GM12891 (cell line): ENCODE results near the gene NXNL2. TPM values are rescaled to one million over a fixed set of nuclear protein-coding genes. Genes with fewer than 3 reads are reported as not detected.

ENCODE experiments used
- DNase-seq: peaks from one replicate; pipeline ENCODE4 v3.0.0; 2011; ENCODE audit warnings: low spot score; ENCODE audit not compliant: insufficient read length
- FAIRE-seq: peaks from 2 replicates; lab custom pipeline; 2011; peaks lifted over from hg19 to GRCh38; lab: Jason Lieb, UNC
- PAX5 ChIP-seq: IDR thresholded peaks from 2 replicates; pipeline ENCODE4 v1.6.1; 2011; ENCODE audit warnings: low read length, moderate library complexity, mild to moderate bottlenecking; ENCODE audit not compliant: insufficient read depth, severe bottlenecking
- POLR2A ChIP-seq: IDR thresholded peaks from 2 replicates; pipeline ENCODE4 v1.6.1; 2011; ENCODE audit warnings: low read depth, low read length, control low read depth
- POLR2AphosphoS5 ChIP-seq: IDR thresholded peaks from 2 replicates; pipeline ENCODE4 v1.6.1; 2011; ENCODE audit warnings: low read depth, low read length, control low read depth
- POU2F2 ChIP-seq: IDR thresholded peaks from 2 replicates; pipeline ENCODE4 v1.6.1; 2011; ENCODE audit warnings: low read depth, mild to moderate bottlenecking, control low read depth, low read length, moderate library complexity
- SPI1 ChIP-seq: IDR thresholded peaks from 2 replicates; pipeline ENCODE4 v1.6.1; 2011; ENCODE audit warnings: low read depth, low read length, control low read depth
- TAF1 ChIP-seq: IDR thresholded peaks from 2 replicates; pipeline ENCODE4 v1.6.1; 2011; ENCODE audit warnings: low read depth, low read length, control low read depth
- polyA plus RNA-seq: library from polyadenylated mRNA; unstranded; fragments of >200 nt; gene quantifications from one replicate; pipeline ENCODE4 v1.2.1, GENCODE V29; 2012; ENCODE audit warnings: low read depth, missing spikeins, inconsistent platforms; ENCODE audit not compliant: missing spikeins

Gene NXNL2
- polyA plus RNA-seq: not detected

- DNase-seq: no peak
- FAIRE-seq: no peak
Measured at GRCh38 chr9:88534456-88535225, at the start of gene NXNL2. TSS of gene NXNL2 (plus strand) at chr9:88535178. CDS start at chr9:88535435, 257 bp downstream.

GRCh38 chr9:88488166-88488565 is 46.8 kb upstream of the NXNL2 start:
- FAIRE-seq (no peak), DNase-seq (no peak)
- TF ChIP-seq SPI1 (no peak), TAF1 (no peak), POLR2AphosphoS5 (no peak), POU2F2 (no peak), POLR2A (no peak)

More at GRCh38 chr9:88534456-88535225, at the start of gene NXNL2:
- TF ChIP-seq SPI1 (no peak), PAX5 (no peak), TAF1 (no peak), POLR2A (no peak), POU2F2 (no peak)

DNA sequence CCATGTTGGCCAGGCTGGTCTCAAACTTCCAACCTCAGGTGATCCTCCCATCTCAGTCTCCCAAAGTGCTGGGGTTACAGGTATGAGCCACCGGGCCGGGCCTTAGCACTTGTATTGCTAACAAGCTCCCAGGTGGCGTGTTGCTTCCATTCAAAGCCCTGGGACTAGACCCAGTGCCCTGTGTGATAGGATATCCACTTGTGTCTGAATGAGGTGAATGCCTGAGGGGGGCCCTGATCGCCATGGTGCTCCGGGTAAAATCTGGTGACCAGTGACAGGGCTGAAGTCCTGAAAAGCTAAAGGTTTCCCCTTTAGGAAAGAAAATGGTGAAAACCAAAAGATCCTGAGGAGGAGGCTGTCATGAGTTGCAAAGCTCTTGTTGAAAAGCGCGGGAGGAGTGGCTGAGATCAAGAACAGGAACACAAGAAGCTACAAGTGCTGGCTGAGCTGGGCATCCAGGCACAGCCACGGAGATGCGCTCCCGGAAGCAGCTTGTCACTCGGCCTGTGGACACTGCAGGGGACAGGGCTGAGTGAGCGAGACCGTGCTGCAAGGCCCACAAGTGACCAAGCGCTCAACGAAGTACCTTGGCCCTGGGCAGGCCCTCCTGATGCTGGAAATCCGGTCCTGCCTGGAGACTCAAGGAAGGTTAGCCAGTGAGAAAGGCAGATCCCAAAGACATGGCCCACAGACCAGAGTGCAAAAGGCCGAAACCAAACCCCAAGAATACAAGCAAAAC is 39.8 kb upstream of the NXNL2 start:
- TF ChIP-seq TAF1: no peak
- no peak for TF ChIP-seq POU2F2
- no peak for TF ChIP-seq POLR2AphosphoS5
- no peak for TF ChIP-seq SPI1
- TF ChIP-seq POLR2A: no peak
- TF ChIP-seq PAX5: no peak
- DNase-seq (no peak), FAIRE-seq (no peak)

DNA sequence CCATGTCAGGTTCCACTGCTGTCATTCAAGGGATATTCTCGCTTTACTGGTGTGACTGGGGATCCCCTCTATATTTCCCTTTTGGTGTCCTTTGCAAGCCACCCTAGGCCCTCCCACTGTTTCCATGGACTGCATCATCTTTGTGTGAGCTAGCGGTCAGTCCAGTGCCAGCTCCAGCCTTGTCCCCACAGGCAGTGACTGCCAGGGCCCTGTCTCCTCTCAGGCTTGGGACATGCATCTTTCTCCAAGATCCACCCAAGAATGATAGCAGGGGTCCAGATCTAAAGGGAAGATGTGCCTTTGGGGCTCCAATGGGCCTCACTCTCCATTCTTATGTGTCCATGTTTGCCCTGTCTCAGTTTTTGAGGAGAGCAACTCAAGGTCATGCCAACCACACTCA is 37.8 kb upstream of the NXNL2 start:
- TF ChIP-seq SPI1 (no peak), POU2F2 (no peak), POLR2AphosphoS5 (no peak), PAX5 (no peak), POLR2A (no peak), TAF1 (no peak)
- DNase-seq (no peak), FAIRE-seq (no peak)

DNA sequence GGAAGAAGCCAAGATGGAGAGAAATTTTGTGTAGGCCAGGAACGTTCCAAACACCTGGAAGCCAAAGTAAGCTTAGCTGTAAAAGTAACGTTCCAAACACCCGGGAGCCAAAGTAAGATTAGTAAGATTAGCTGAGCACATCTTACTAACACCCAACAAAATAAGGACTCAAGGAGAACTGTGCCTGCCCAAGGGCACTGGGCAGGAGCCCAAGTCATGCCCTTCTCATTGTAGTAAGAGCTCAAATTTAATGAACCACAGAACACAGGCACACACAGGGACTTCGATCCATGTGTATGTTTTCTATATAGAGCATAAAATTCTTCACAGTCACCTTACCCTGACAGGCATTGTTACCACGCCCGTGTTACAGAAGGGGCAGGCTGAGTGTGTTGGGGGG is 36.1 kb upstream of the NXNL2 start:
- no peak for DNase-seq
- no peak for FAIRE-seq
- no peak for TF ChIP-seq PAX5
- TF ChIP-seq TAF1: no peak
- no peak for TF ChIP-seq POLR2A
- TF ChIP-seq POU2F2: no peak
- TF ChIP-seq POLR2AphosphoS5: no peak
- TF ChIP-seq SPI1: no peak

- no peak for FAIRE-seq
- TF ChIP-seq POLR2A: no peak
- no peak for TF ChIP-seq POLR2AphosphoS5
- no peak for TF ChIP-seq TAF1
- no peak for TF ChIP-seq SPI1
- TF ChIP-seq PAX5: no peak
- TF ChIP-seq POU2F2: no peak
- DNase-seq: no peak
Measured at GRCh38 chr9:88501086-88501485, 33.9 kb upstream of the NXNL2 start.

- no peak for DNase-seq
- no peak for FAIRE-seq
- TF ChIP-seq POLR2A: no peak
- no peak for TF ChIP-seq POLR2AphosphoS5
- TF ChIP-seq SPI1: no peak
- TF ChIP-seq TAF1: no peak
- TF ChIP-seq PAX5: no peak
- TF ChIP-seq POU2F2: no peak
Measured at GRCh38 chr9:88502552-88503034, 32.4 kb upstream of the NXNL2 start.

- TF ChIP-seq POU2F2 (no peak), TAF1 (no peak), PAX5 (no peak), POLR2AphosphoS5 (no peak), SPI1 (no peak), POLR2A (no peak)
- no peak for FAIRE-seq
- DNase-seq: no peak
Measured at GRCh38 chr9:88503081-88503844, 31.7 kb upstream of the NXNL2 start.
